Endothelial cell of umbilical vein (primary cell): ENCODE results near the gene MB. TPM values are rescaled to one million over a fixed set of nuclear protein-coding genes. Genes with fewer than 3 reads are reported as not detected.

Experiments
- BruUV-seq: library from RNA; stranded (reverse); fragments of 400-500 nt; replicated peaks from 2 replicates; lab custom pipeline; 2021; lab: Mats Ljungman, UMichigan
- CTCF ChIA-PET: fragments of 300-600, 350-600 bp; sonication (Branson Sonifier 250); formaldehyde crosslinking; loops from one replicate; lab custom pipeline; 2021; ENCODE audit warnings: antibody characterized with exemption, inconsistent platforms; lab: Charles Lee
- POLR2A ChIA-PET: fragments of 300-600, 350-600 bp; sonication (Branson Sonifier 250); formaldehyde crosslinking; loops from one replicate; lab custom pipeline; 2021; ENCODE audit warnings: antibody characterized with exemption, inconsistent platforms; lab: Charles Lee
- DNase-seq: peaks from one replicate; pipeline ENCODE4 v3.0.0-alpha.2; 2011; ENCODE audit warnings: low read depth, low spot score
- FAIRE-seq: peaks from 2 replicates; lab custom pipeline; 2011; peaks lifted over from hg19 to GRCh38; lab: Jason Lieb, UNC
- H2AFZ ChIP-seq: 2 replicates; pipeline ENCODE4 v1.6.0; 2012; ENCODE audit warnings: low read depth, low read length, control low read depth, inconsistent platforms
- H3K27ac ChIP-seq: 2 replicates; pipeline ENCODE4 v1.5.1; 2011; ENCODE audit warnings: low read depth, mild to moderate bottlenecking, control low read depth, low read length, moderate library complexity; ENCODE audit not compliant: insufficient read depth
- H3K27me3 ChIP-seq, 2 experiments: 2 replicates each; pipeline versions ENCODE4 v1.6.0 to v1.6.1; 2011; ENCODE audit warnings: low read length in 2 of 2, mixed read lengths in 1 of 2; ENCODE audit not compliant: control insufficient read depth in 2 of 2, insufficient read depth in 2 of 2
- H3K36me3 ChIP-seq, 2 experiments: 2 replicates in 1 of 2; 3 replicates in 1 of 2; pipeline ENCODE4 v1.5.1; 2011; ENCODE audit warnings: low read length in 2 of 2, mild to moderate bottlenecking in 1 of 2, moderate library complexity in 1 of 2; ENCODE audit not compliant: control insufficient read depth in 2 of 2, insufficient read depth in 2 of 2; ENCODE audit errors: extremely low read depth in 1 of 2
- H3K4me1 ChIP-seq: 3 replicates; pipeline ENCODE4 v1.5.1; 2011; ENCODE audit warnings: mild to moderate bottlenecking, low read length; ENCODE audit not compliant: control insufficient read depth, insufficient read depth; ENCODE audit errors: extremely low read depth
- H3K4me2 ChIP-seq: 2 replicates; pipeline ENCODE4 v1.6.1; 2011; ENCODE audit warnings: low read length, control low read depth, mixed read lengths; ENCODE audit not compliant: insufficient read depth
- H3K4me3 ChIP-seq, 3 experiments: fragments of 200-600 bp in 1 of 3; sonication (generic), shearing (Covaris generic) in 1 of 3; replicated peaks in 1 of 3; 2 replicates each; pipeline ENCODE4 v1.5.1; 2011 to 2016; ENCODE audit warnings: control low read depth in 3 of 3, low read length in 3 of 3, mild to moderate bottlenecking in 2 of 3, inconsistent platforms in 1 of 3, low read depth in 1 of 3, moderate library complexity in 1 of 3; ENCODE audit not compliant: insufficient read depth in 1 of 3
- H3K79me2 ChIP-seq: 2 replicates; pipeline ENCODE4 v1.6.0; 2012; ENCODE audit warnings: low read length, inconsistent platforms; ENCODE audit not compliant: control insufficient read depth, insufficient read depth
- H3K9ac ChIP-seq: replicated peaks from 2 replicates; pipeline ENCODE3; 2011; ENCODE audit warnings: low read length, control low read depth; ENCODE audit not compliant: insufficient read depth; ENCODE audit errors: extremely low read depth
- H3K9me1 ChIP-seq: replicated peaks from 3 replicates; pipeline ENCODE4 v1.6.0; 2011; ENCODE audit warnings: mild to moderate bottlenecking, low read length; ENCODE audit not compliant: control insufficient read depth, insufficient read depth; ENCODE audit errors: extremely low read depth
- H3K9me3 ChIP-seq: replicated peaks from 2 replicates; pipeline ENCODE4 v1.5.1; 2012; ENCODE audit warnings: low read length, inconsistent platforms; ENCODE audit not compliant: control insufficient read depth, insufficient read depth
- H4K20me1 ChIP-seq: replicated peaks from 2 replicates; pipeline ENCODE3; 2011; ENCODE audit warnings: mild to moderate bottlenecking, low read length; ENCODE audit not compliant: control insufficient read depth, insufficient read depth; ENCODE audit errors: extremely low read depth
- CTCF ChIP-seq, 2 donors: IDR thresholded peaks; 1 replicate in 1 of 2; 2 replicates in 1 of 2; pipeline ENCODE4 v1.5.1; 2011; ENCODE audit warnings: low read length in 2 of 2, mild to moderate bottlenecking in 2 of 2, moderate library complexity in 2 of 2, control low read depth in 1 of 2, inconsistent platforms in 1 of 2, low read depth in 1 of 2; ENCODE audit not compliant: insufficient read depth in 1 of 2; ENCODE audit errors: extremely low read depth in 1 of 2
- EZH2 ChIP-seq: IDR thresholded peaks from 2 replicates; pipeline ENCODE4 v1.6.1; 2012; ENCODE audit warnings: borderline replicate concordance, low read depth, mild to moderate bottlenecking, moderate library complexity, low read length, inconsistent platforms; ENCODE audit not compliant: severe bottlenecking
- FOS ChIP-seq: IDR thresholded peaks from 2 replicates; pipeline ENCODE4 v1.6.1; 2011; ENCODE audit warnings: mild to moderate bottlenecking, low read length, moderate library complexity, borderline replicate concordance; ENCODE audit not compliant: insufficient read depth
- GATA2 ChIP-seq: IDR thresholded peaks from 2 replicates; pipeline ENCODE4 v1.7.0; 2011; ENCODE audit warnings: low read depth, mild to moderate bottlenecking, moderate library complexity, mixed read lengths, low read length; ENCODE audit not compliant: insufficient read length, insufficient read depth
- JUN ChIP-seq: IDR thresholded peaks from 2 replicates; pipeline ENCODE4 v1.6.1; 2011; ENCODE audit warnings: borderline replicate concordance, low read depth; ENCODE audit not compliant: insufficient read length, insufficient read depth
- MAX ChIP-seq: IDR thresholded peaks from 2 replicates; pipeline ENCODE4 v1.6.1; 2011; ENCODE audit not compliant: insufficient read depth, insufficient read length
- MYC ChIP-seq: IDR thresholded peaks from one replicate; pipeline ENCODE4 v1.6.1; 2011; ENCODE audit warnings: mild to moderate bottlenecking, low read depth, low read length
- POLR2A ChIP-seq: IDR thresholded peaks from 2 replicates; pipeline ENCODE4 v1.6.1; 2012; ENCODE audit warnings: low read depth, mild to moderate bottlenecking, control low read depth, low read length
- POLR2AphosphoS5 ChIP-seq: IDR thresholded peaks from 2 replicates; pipeline ENCODE4 v1.6.1; 2012; ENCODE audit warnings: low read depth, mild to moderate bottlenecking, control low read depth, low read length, moderate library complexity; ENCODE audit not compliant: insufficient read depth
- dilution Hi-C: fragments of 300-500 bp; cut with MboI; formaldehyde crosslinking; loops from one replicate; pipeline ENCODE4 v1.15.0; 2019; ENCODE audit warnings: low sequenced_read_pairs; ENCODE audit not compliant: extremely low pct_ligation_motif_present
- intact Hi-C: fragments of 100-400 bp; cut with micrococcal nuclease; formaldehyde crosslinking; loops from one replicate; pipeline ENCODE4 v1.10.0; 2022
- polyA plus RNA-seq, 4 experiments: library from polyadenylated mRNA; depleted of rRNA in 3 of 4; stranded (reverse) in 3 of 4; unstranded in 1 of 4; fragments of >200 nt; gene quantifications; 2 replicates each; pipeline versions ENCODE4 v1.2.1 to v1.2.3, GENCODE V29; 2011 to 2012; ENCODE audit warnings: missing spikeins in 1 of 4
- total RNA-seq: library from RNA; stranded (reverse); gene quantifications from 2 replicates; pipeline ENCODE4 v1.2.3, GENCODE V29; 2021

Gene MB
- total and polyA plus RNA-seq, 2 donors (not counting 3 experiments of a cell fraction or from before 2014, with no cell fraction given), result not detected

GRCh38 chr22:35601743-35602615, 15.2 kb downstream of the MB start:
- H3K9me1 ChIP-seq, result no peaks in the 10 kb centered on the region
- H3K4me3 ChIP-seq, result no peak overlapping the region
- H3K9me3 ChIP-seq, result no peaks in the 10 kb centered on the region
- H3K27ac ChIP-seq, result no peak overlapping the region
- no peak overlapping the region for H3K9ac ChIP-seq
- no peak for TF ChIP-seq GATA2
- TF ChIP-seq CTCF (IDR thresholded peaks at IDR 0.05; ENCODE audit: extremely low read depth in 1 of 2, insufficient read depth in 1 of 2, low read depth in 1 of 2, low read length in 2 of 2), result no peak
- TF ChIP-seq JUN, result no peak
- TF ChIP-seq EZH2, result no peak
- TF ChIP-seq FOS, result no peak
- no peak for TF ChIP-seq POLR2AphosphoS5
- TF ChIP-seq MAX, result no peak
- TF ChIP-seq POLR2A, result no peak
- TF ChIP-seq MYC, result no peak
- no peak for FAIRE-seq
- intact Hi-C loops, result no loop called here
- CTCF ChIA-PET, result no interaction called here
- no peaks in the 10 kb centered on the region for H3K4me1 ChIP-seq
- no peak overlapping the region for H2AFZ ChIP-seq
- POLR2A ChIA-PET, result no interaction called here
- no TSS peak for BruUV-seq
- no peaks in the 10 kb centered on the region for H4K20me1 ChIP-seq
- peaks cover 0 to 9% of the 10 kb centered on the region in 2 experiments for H3K27me3 ChIP-seq
- DNase-seq, result no peak
- dilution Hi-C loops, result no loop called here
- no peak overlapping the region for H3K4me2 ChIP-seq
- H3K79me2 ChIP-seq, result no peaks in the 10 kb centered on the region
- H3K36me3 ChIP-seq, result no peaks in the 10 kb centered on the region
